GM19455 (cell line): ENCODE results near the gene OTOR.

Source experiments
- ATAC-seq: cut with Tn5 transposase; IDR thresholded peaks from one replicate; pipeline ENCODE4 v1.9.1; 2021; ENCODE audit not compliant: unreplicated experiment

Gene OTOR

GRCh38 chr20:16748308-16748900 lies at the start of gene OTOR:
Gene OTOR (plus strand): TSS chr20:16748358. CDS start chr20:16748402, 44 bp downstream.
- ATAC-seq: no peak

GRCh38 chr20:16699293-16699692 lies 48.9 kb upstream of the OTOR start:
- no peak for ATAC-seq

GRCh38 chr20:16701296-16701695 lies 46.9 kb upstream of the OTOR start:
- ATAC-seq: no peak

GRCh38 chr20:16703570-16703969 lies 44.6 kb upstream of the OTOR start:
- ATAC-seq: no peak

- ATAC-seq: no peak
Observed at GRCh38 chr20:16707674-16708073, 40.5 kb upstream of the OTOR start.

GRCh38 chr20:16708602-16709001 lies 39.6 kb upstream of the OTOR start:
- no peak for ATAC-seq

GRCh38 chr20:16709017-16709416 lies 39.1 kb upstream of the OTOR start:
- peak; percentile 81 for ATAC-seq

- ATAC-seq: no peak
Observed at GRCh38 chr20:16710781-16711180, 37.4 kb upstream of the OTOR start.

- no peak for ATAC-seq
Observed at GRCh38 chr20:16711661-16712258, 36.4 kb upstream of the OTOR start.

- no peak for ATAC-seq
Observed at GRCh38 chr20:16712511-16712947, 35.6 kb upstream of the OTOR start.

GRCh38 chr20:16713066-16713465 lies 35.1 kb upstream of the OTOR start:
- no peak for ATAC-seq

GRCh38 chr20:16714242-16714641 lies 33.9 kb upstream of the OTOR start:
- ATAC-seq: no peak

- ATAC-seq: no peak
Observed at GRCh38 chr20:16714751-16715150, 33.4 kb upstream of the OTOR start.

- no peak for ATAC-seq
Observed at GRCh38 chr20:16719421-16719820, 28.7 kb upstream of the OTOR start.

- no peak for ATAC-seq
Observed at GRCh38 chr20:16729080-16729479, 19.1 kb upstream of the OTOR start.

GRCh38 chr20:16729565-16730460 lies 18.3 kb upstream of the OTOR start, which contains the start of gene SNRPB2:
Gene SNRPB2 (plus strand): TSS chr20:16730026. CDS start chr20:16731703, 1,677 bp downstream.
- ATAC-seq: peak; percentile 99

GRCh38 chr20:16732506-16733152 lies 15.5 kb upstream of the OTOR start:
- no peak for ATAC-seq

GRCh38 chr20:16740365-16741072 lies 7.6 kb upstream of the OTOR start:
- no peak for ATAC-seq

GRCh38 chr20:16744178-16744807 lies 3.9 kb upstream of the OTOR start:
- ATAC-seq: no peak

GRCh38 chr20:16745204-16745603 lies 3.0 kb upstream of the OTOR start:
- ATAC-seq: no peak
